Skeletal muscle cell (primary cell): ENCODE results near the gene DNAH9.
A peak's percentile ranks its signal among the peaks of the same experiment; 100 is the strongest.

Experiments used
- DNase-seq: peaks from one replicate; pipeline ENCODE4 v3.0.0-alpha.2; 2010; ENCODE audit warnings: low read depth
- H3K4me3 ChIP-seq: 2 replicates; pipeline ENCODE4 v1.5.1; 2011; ENCODE audit warnings: low read depth, mild to moderate bottlenecking, control low read depth, low read length, moderate library complexity

DNAH9 gene

GRCh38 chr17:11598274-11599221, at the start of gene DNAH9:
Gene DNAH9, plus strand, starts transcription at chr17:11598470. Its CDS starts 29 bp downstream, at chr17:11598499.
- H3K4me3 ChIP-seq, result peak within 1 kb of the TSS; percentile 44
- peak; percentile 4 for DNase-seq

GRCh38 chr17:11550431-11550830, 47.8 kb upstream of the DNAH9 start:
- DNase-seq, result no peak
- no peak overlapping the region for H3K4me3 ChIP-seq

GRCh38 chr17:11551442-11551841, 46.8 kb upstream of the DNAH9 start:
- DNase-seq, result no peak

GRCh38 chr17:11553135-11553534, 45.1 kb upstream of the DNAH9 start:
- H3K4me3 ChIP-seq, result no peak overlapping the region
- DNase-seq, result no peak

More at GRCh38 chr17:11551442-11551841, 46.8 kb upstream of the DNAH9 start:
- H3K4me3 ChIP-seq, result no peak overlapping the region

GRCh38 chr17:11554042-11554441, 44.2 kb upstream of the DNAH9 start:
- H3K4me3 ChIP-seq, result no peak overlapping the region
- no peak for DNase-seq

- no peak overlapping the region for H3K4me3 ChIP-seq
Observed at GRCh38 chr17:11554542-11554941, 43.7 kb upstream of the DNAH9 start.

GRCh38 chr17:11555530-11555929, 42.7 kb upstream of the DNAH9 start:
- H3K4me3 ChIP-seq, result no peak overlapping the region
- DNase-seq, result no peak

More at GRCh38 chr17:11554542-11554941, 43.7 kb upstream of the DNAH9 start:
- no peak for DNase-seq

- H3K4me3 ChIP-seq, result no peak overlapping the region
- no peak for DNase-seq
Observed at GRCh38 chr17:11557727-11558452, 40.4 kb upstream of the DNAH9 start.

- H3K4me3 ChIP-seq, result no peak overlapping the region
- DNase-seq, result no peak
Observed at GRCh38 chr17:11558681-11559234, 39.5 kb upstream of the DNAH9 start.

GRCh38 chr17:11559601-11560000, 38.7 kb upstream of the DNAH9 start:
- H3K4me3 ChIP-seq, result no peak overlapping the region
- DNase-seq, result no peak

- no peak for DNase-seq
- H3K4me3 ChIP-seq, result no peak overlapping the region
Observed at GRCh38 chr17:11561281-11561680, 37.0 kb upstream of the DNAH9 start.

- no peak overlapping the region for H3K4me3 ChIP-seq
- DNase-seq, result no peak
Observed at GRCh38 chr17:11561702-11562101, 36.6 kb upstream of the DNAH9 start.

GRCh38 chr17:11564589-11565380, 33.5 kb upstream of the DNAH9 start:
- no peak overlapping the region for H3K4me3 ChIP-seq

GRCh38 chr17:11565591-11565990, 32.7 kb upstream of the DNAH9 start:
- DNase-seq, result no peak
- H3K4me3 ChIP-seq, result no peak overlapping the region

More at GRCh38 chr17:11564589-11565380, 33.5 kb upstream of the DNAH9 start:
- no peak for DNase-seq

GRCh38 chr17:11578998-11579397, 19.3 kb upstream of the DNAH9 start:
- no peak overlapping the region for H3K4me3 ChIP-seq
- no peak for DNase-seq

GRCh38 chr17:11580677-11581076, 17.6 kb upstream of the DNAH9 start:
- no peak overlapping the region for H3K4me3 ChIP-seq
- no peak for DNase-seq

GRCh38 chr17:11582217-11582616, 16.1 kb upstream of the DNAH9 start:
- no peak overlapping the region for H3K4me3 ChIP-seq
- no peak for DNase-seq

- no peak for DNase-seq
- no peak overlapping the region for H3K4me3 ChIP-seq
Observed at GRCh38 chr17:11583306-11583992, 14.8 kb upstream of the DNAH9 start.

- no peak for DNase-seq
- no peak overlapping the region for H3K4me3 ChIP-seq
Observed at GRCh38 chr17:11589716-11590115, 8.6 kb upstream of the DNAH9 start.
